Endothelial cell of umbilical vein (primary cell): ENCODE measurements around the gene MOB3B. TPM values are rescaled to one million over a fixed set of nuclear protein-coding genes. Genes with fewer than 3 reads are reported as not detected.

ENCODE experiments used
- BruUV-seq: library from RNA; stranded (reverse); fragments of 400-500 nt; replicated peaks from 2 replicates; lab custom pipeline; 2021; lab: Mats Ljungman, UMichigan
- CTCF ChIA-PET: fragments of 300-600, 350-600 bp; sonication (Branson Sonifier 250); formaldehyde crosslinking; loops from one replicate; lab custom pipeline; 2021; ENCODE audit warnings: antibody characterized with exemption, inconsistent platforms; lab: Charles Lee
- POLR2A ChIA-PET: fragments of 300-600, 350-600 bp; sonication (Branson Sonifier 250); formaldehyde crosslinking; loops from one replicate; lab custom pipeline; 2021; ENCODE audit warnings: antibody characterized with exemption, inconsistent platforms; lab: Charles Lee
- DNase-seq: peaks from one replicate; pipeline ENCODE4 v3.0.0-alpha.2; 2011; ENCODE audit warnings: low read depth, low spot score
- FAIRE-seq: peaks from 2 replicates; lab custom pipeline; 2011; peaks lifted over from hg19 to GRCh38; lab: Jason Lieb, UNC
- H2AFZ ChIP-seq: 2 replicates; pipeline ENCODE4 v1.6.0; 2012; ENCODE audit warnings: low read depth, low read length, control low read depth, inconsistent platforms
- H3K27ac ChIP-seq: 2 replicates; pipeline ENCODE4 v1.5.1; 2011; ENCODE audit warnings: low read depth, mild to moderate bottlenecking, control low read depth, low read length, moderate library complexity; ENCODE audit not compliant: insufficient read depth
- H3K27me3 ChIP-seq, 2 experiments: 2 replicates each; pipeline versions ENCODE4 v1.6.0 to v1.6.1; 2011; ENCODE audit warnings: low read length in 2 of 2, mixed read lengths in 1 of 2; ENCODE audit not compliant: control insufficient read depth in 2 of 2, insufficient read depth in 2 of 2
- H3K36me3 ChIP-seq, 2 experiments: 2 replicates in 1 of 2; 3 replicates in 1 of 2; pipeline ENCODE4 v1.5.1; 2011; ENCODE audit warnings: low read length in 2 of 2, mild to moderate bottlenecking in 1 of 2, moderate library complexity in 1 of 2; ENCODE audit not compliant: control insufficient read depth in 2 of 2, insufficient read depth in 2 of 2; ENCODE audit errors: extremely low read depth in 1 of 2
- H3K4me1 ChIP-seq: 3 replicates; pipeline ENCODE4 v1.5.1; 2011; ENCODE audit warnings: mild to moderate bottlenecking, low read length; ENCODE audit not compliant: control insufficient read depth, insufficient read depth; ENCODE audit errors: extremely low read depth
- H3K4me2 ChIP-seq: 2 replicates; pipeline ENCODE4 v1.6.1; 2011; ENCODE audit warnings: low read length, control low read depth, mixed read lengths; ENCODE audit not compliant: insufficient read depth
- H3K4me3 ChIP-seq, 3 experiments: fragments of 200-600 bp in 1 of 3; sonication (generic), shearing (Covaris generic) in 1 of 3; replicated peaks in 1 of 3; 2 replicates each; pipeline ENCODE4 v1.5.1; 2011 to 2016; ENCODE audit warnings: control low read depth in 3 of 3, low read length in 3 of 3, mild to moderate bottlenecking in 2 of 3, inconsistent platforms in 1 of 3, low read depth in 1 of 3, moderate library complexity in 1 of 3; ENCODE audit not compliant: insufficient read depth in 1 of 3
- H3K79me2 ChIP-seq: 2 replicates; pipeline ENCODE4 v1.6.0; 2012; ENCODE audit warnings: low read length, inconsistent platforms; ENCODE audit not compliant: control insufficient read depth, insufficient read depth
- H3K9ac ChIP-seq: replicated peaks from 2 replicates; pipeline ENCODE3; 2011; ENCODE audit warnings: low read length, control low read depth; ENCODE audit not compliant: insufficient read depth; ENCODE audit errors: extremely low read depth
- H3K9me1 ChIP-seq: replicated peaks from 3 replicates; pipeline ENCODE4 v1.6.0; 2011; ENCODE audit warnings: mild to moderate bottlenecking, low read length; ENCODE audit not compliant: control insufficient read depth, insufficient read depth; ENCODE audit errors: extremely low read depth
- H3K9me3 ChIP-seq: replicated peaks from 2 replicates; pipeline ENCODE4 v1.5.1; 2012; ENCODE audit warnings: low read length, inconsistent platforms; ENCODE audit not compliant: control insufficient read depth, insufficient read depth
- H4K20me1 ChIP-seq: replicated peaks from 2 replicates; pipeline ENCODE3; 2011; ENCODE audit warnings: mild to moderate bottlenecking, low read length; ENCODE audit not compliant: control insufficient read depth, insufficient read depth; ENCODE audit errors: extremely low read depth
- CTCF ChIP-seq, 2 donors: IDR thresholded peaks; 1 replicate in 1 of 2; 2 replicates in 1 of 2; pipeline ENCODE4 v1.5.1; 2011; ENCODE audit warnings: low read length in 2 of 2, mild to moderate bottlenecking in 2 of 2, moderate library complexity in 2 of 2, control low read depth in 1 of 2, inconsistent platforms in 1 of 2, low read depth in 1 of 2; ENCODE audit not compliant: insufficient read depth in 1 of 2; ENCODE audit errors: extremely low read depth in 1 of 2
- EZH2 ChIP-seq: IDR thresholded peaks from 2 replicates; pipeline ENCODE4 v1.6.1; 2012; ENCODE audit warnings: borderline replicate concordance, low read depth, mild to moderate bottlenecking, moderate library complexity, low read length, inconsistent platforms; ENCODE audit not compliant: severe bottlenecking
- FOS ChIP-seq: IDR thresholded peaks from 2 replicates; pipeline ENCODE4 v1.6.1; 2011; ENCODE audit warnings: mild to moderate bottlenecking, low read length, moderate library complexity, borderline replicate concordance; ENCODE audit not compliant: insufficient read depth
- GATA2 ChIP-seq: IDR thresholded peaks from 2 replicates; pipeline ENCODE4 v1.7.0; 2011; ENCODE audit warnings: low read depth, mild to moderate bottlenecking, moderate library complexity, mixed read lengths, low read length; ENCODE audit not compliant: insufficient read length, insufficient read depth
- JUN ChIP-seq: IDR thresholded peaks from 2 replicates; pipeline ENCODE4 v1.6.1; 2011; ENCODE audit warnings: borderline replicate concordance, low read depth; ENCODE audit not compliant: insufficient read length, insufficient read depth
- MAX ChIP-seq: IDR thresholded peaks from 2 replicates; pipeline ENCODE4 v1.6.1; 2011; ENCODE audit not compliant: insufficient read depth, insufficient read length
- MYC ChIP-seq: IDR thresholded peaks from one replicate; pipeline ENCODE4 v1.6.1; 2011; ENCODE audit warnings: mild to moderate bottlenecking, low read depth, low read length
- POLR2A ChIP-seq: IDR thresholded peaks from 2 replicates; pipeline ENCODE4 v1.6.1; 2012; ENCODE audit warnings: low read depth, mild to moderate bottlenecking, control low read depth, low read length
- POLR2AphosphoS5 ChIP-seq: IDR thresholded peaks from 2 replicates; pipeline ENCODE4 v1.6.1; 2012; ENCODE audit warnings: low read depth, mild to moderate bottlenecking, control low read depth, low read length, moderate library complexity; ENCODE audit not compliant: insufficient read depth
- dilution Hi-C: fragments of 300-500 bp; cut with MboI; formaldehyde crosslinking; loops from one replicate; pipeline ENCODE4 v1.15.0; 2019; ENCODE audit warnings: low sequenced_read_pairs; ENCODE audit not compliant: extremely low pct_ligation_motif_present
- intact Hi-C: fragments of 100-400 bp; cut with micrococcal nuclease; formaldehyde crosslinking; loops from one replicate; pipeline ENCODE4 v1.10.0; 2022
- polyA plus RNA-seq, 4 experiments: library from polyadenylated mRNA; depleted of rRNA in 3 of 4; stranded (reverse) in 3 of 4; unstranded in 1 of 4; fragments of >200 nt; gene quantifications; 2 replicates each; pipeline versions ENCODE4 v1.2.1 to v1.2.3, GENCODE V29; 2011 to 2012; ENCODE audit warnings: missing spikeins in 1 of 4
- total RNA-seq: library from RNA; stranded (reverse); gene quantifications from 2 replicates; pipeline ENCODE4 v1.2.3, GENCODE V29; 2021

MOB3B gene
- total and polyA plus RNA-seq, 2 donors (not counting 3 experiments of a cell fraction or from before 2014, with no cell fraction given) = 0.03 TPM; not detected in 1

GRCh38 chr9:27532046-27532445, 2.4 kb upstream of the MOB3B start:
- Histone ChIP-seq H3K4me2 (no peak overlapping the region), H3K27me3 (peaks cover 19% of the 10 kb centered on the region in 2 experiments), H2AFZ (no peak overlapping the region), H3K36me3 (no peaks in the 10 kb centered on the region), H3K27ac (no peak overlapping the region), H3K4me3 (no peak overlapping the region), H3K9me1 (no peaks in the 10 kb centered on the region), H3K4me1 (peaks cover 9% of the 10 kb centered on the region), H3K79me2 (no peaks in the 10 kb centered on the region), H3K9me3 (no peaks in the 10 kb centered on the region), H3K9ac (no peak overlapping the region), H4K20me1 (no peaks in the 10 kb centered on the region)
- CTCF ChIA-PET = interaction anchor here (1.5 to 4.6 kb wide), 2 partner anchors 43 to 199 kb away, joined by 3 to 114 read pairs; no protein-coding TSS in a partner anchor
- DNase-seq = no peak
- intact Hi-C loops (no loop called here), dilution Hi-C loops (no loop called here)
- POLR2A ChIA-PET = no interaction called here
- BruUV-seq = no TSS peak
- FAIRE-seq = no peak
- TF ChIP-seq POLR2AphosphoS5 (no peak), GATA2 (no peak), EZH2 (no peak), MAX (no peak), JUN (no peak), CTCF (IDR thresholded peaks at IDR 0.05; ENCODE audit: extremely low read depth in 1 of 2, insufficient read depth in 1 of 2, low read depth in 1 of 2, low read length in 2 of 2) (no peak), FOS (no peak), MYC (no peak), POLR2A (no peak)
